Measurements from ENCODE around the gene TMEM219.

Gene TMEM219

DNA sequence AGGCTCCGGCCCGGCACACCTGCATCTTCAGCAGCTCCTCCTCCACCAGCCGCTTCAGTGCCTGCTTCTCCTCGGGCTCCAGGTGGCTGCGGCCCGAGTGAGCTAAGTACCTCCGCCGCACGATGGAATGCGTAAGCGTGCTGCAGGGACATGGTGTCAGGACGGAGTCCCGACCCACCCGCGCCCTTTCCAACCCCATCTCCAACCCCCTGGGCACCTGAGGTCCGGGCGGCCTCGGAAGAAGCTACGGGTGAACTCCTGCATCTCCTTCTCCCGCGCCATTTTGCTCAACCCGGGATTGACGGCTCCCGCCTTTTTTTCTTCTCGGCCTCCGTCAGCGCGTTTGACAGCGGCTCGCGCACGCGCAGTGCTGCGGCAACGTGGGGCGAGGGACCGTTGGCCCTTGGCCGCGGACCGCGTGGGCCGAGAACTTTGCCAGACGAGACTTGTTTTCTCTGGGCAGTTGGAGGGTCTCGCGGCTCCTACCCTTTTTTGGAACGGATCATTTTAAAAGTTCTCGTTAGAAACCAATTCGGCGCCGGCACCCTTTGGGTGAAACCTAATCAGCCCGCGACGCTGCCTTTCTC is 33.5 kb downstream of the TMEM219 start, which contains the start of gene HIRIP3 (continued):
- TF ChIP-seq BCL6B (tag by site-specific recombination; IDR thresholded peaks at IDR 0.05) (0 out of 2 replicates have a peak, but pooled peaks have one; percentile 14), ZFP69B (tag by site-specific recombination; IDR thresholded peaks at IDR 0.05) (peak; percentile 63; the same call in 1 of the 2 replicates), ZNF600 (tag by site-specific recombination; IDR thresholded peaks at IDR 0.05) (peak; percentile 85), GLIS1 (tag by site-specific recombination; IDR thresholded peaks at IDR 0.05) (peak; percentile 92), ZNF157 (tag by site-specific recombination; IDR thresholded peaks at IDR 0.05) (0 out of 2 replicates have a peak, but pooled peaks have one; percentile 33), ZNF274 (IDR thresholded peaks at IDR 0.05; ENCODE audit: low read length) (no peak), ZNF274 (tag by site-specific recombination; IDR thresholded peaks at IDR 0.05; ENCODE audit: borderline replicate concordance) (no peak), ZNF2 (tag by site-specific recombination; IDR thresholded peaks at IDR 0.05) (peak; percentile 96), GLI2 (tag by site-specific recombination; IDR thresholded peaks at IDR 0.05; ENCODE audit: borderline replicate concordance, low read depth) (no peak), ZNF530 (tag by site-specific recombination; IDR thresholded peaks at IDR 0.05; ENCODE audit: low read depth) (no peak), ZNF354C (tag by site-specific recombination; IDR thresholded peaks at IDR 0.05; ENCODE audit: borderline replicate concordance, low read depth) (no peak), ZNF544 (tag by site-specific recombination; IDR thresholded peaks at IDR 0.05) (no peak), ZNF223 (tag by site-specific recombination; IDR thresholded peaks at IDR 0.05) (no peak), ZNF433 (tag by site-specific recombination; IDR thresholded peaks at IDR 0.05; ENCODE audit: low read depth) (no peak), ZNF677 (tag by site-specific recombination; IDR thresholded peaks at IDR 0.05) (no peak), ZEB2 (tag by site-specific recombination; IDR thresholded peaks at IDR 0.05) (peak; percentile 87), ZNF211 (tag by site-specific recombination; IDR thresholded peaks at IDR 0.05; ENCODE audit: low read depth) (no peak), ZNF280C (tag by site-specific recombination; IDR thresholded peaks at IDR 0.05) (no peak), ZNF37A (tag by site-specific recombination; IDR thresholded peaks at IDR 0.05) (no peak)
- TF ChIP-seq, protein P1, sequence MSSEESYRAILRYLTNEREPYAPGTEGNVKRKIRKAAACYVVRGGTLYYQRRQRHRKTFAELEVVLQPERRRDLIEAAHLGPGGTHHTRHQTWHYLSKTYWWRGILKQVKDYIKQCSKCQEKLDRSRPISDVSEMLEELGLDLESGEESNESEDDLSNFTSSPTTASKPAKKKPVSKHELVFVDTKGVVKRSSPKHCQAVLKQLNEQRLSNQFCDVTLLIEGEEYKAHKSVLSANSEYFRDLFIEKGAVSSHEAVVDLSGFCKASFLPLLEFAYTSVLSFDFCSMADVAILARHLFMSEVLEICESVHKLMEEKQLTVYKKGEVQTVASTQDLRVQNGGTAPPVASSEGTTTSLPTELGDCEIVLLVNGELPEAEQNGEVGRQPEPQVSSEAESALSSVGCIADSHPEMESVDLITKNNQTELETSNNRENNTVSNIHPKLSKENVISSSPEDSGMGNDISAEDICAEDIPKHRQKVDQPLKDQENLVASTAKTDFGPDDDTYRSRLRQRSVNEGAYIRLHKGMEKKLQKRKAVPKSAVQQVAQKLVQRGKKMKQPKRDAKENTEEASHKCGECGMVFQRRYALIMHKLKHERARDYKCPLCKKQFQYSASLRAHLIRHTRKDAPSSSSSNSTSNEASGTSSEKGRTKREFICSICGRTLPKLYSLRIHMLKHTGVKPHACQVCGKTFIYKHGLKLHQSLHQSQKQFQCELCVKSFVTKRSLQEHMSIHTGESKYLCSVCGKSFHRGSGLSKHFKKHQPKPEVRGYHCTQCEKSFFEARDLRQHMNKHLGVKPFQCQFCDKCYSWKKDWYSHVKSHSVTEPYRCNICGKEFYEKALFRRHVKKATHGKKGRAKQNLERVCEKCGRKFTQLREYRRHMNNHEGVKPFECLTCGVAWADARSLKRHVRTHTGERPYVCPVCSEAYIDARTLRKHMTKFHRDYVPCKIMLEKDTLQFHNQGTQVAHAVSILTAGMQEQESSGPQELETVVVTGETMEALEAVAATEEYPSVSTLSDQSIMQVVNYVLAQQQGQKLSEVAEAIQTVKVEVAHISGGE (tag by site-specific recombination; conservative IDR thresholded peaks at IDR 0.05; ENCODE audit: low read depth) = peak; percentile 9; the same call in 1 of the 2 replicates
- TF ChIP-seq, protein P2, sequence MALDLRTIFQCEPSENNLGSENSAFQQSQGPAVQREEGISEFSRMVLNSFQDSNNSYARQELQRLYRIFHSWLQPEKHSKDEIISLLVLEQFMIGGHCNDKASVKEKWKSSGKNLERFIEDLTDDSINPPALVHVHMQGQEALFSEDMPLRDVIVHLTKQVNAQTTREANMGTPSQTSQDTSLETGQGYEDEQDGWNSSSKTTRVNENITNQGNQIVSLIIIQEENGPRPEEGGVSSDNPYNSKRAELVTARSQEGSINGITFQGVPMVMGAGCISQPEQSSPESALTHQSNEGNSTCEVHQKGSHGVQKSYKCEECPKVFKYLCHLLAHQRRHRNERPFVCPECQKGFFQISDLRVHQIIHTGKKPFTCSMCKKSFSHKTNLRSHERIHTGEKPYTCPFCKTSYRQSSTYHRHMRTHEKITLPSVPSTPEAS (tag by site-specific recombination; IDR thresholded peaks at IDR 0.05) = peak; percentile 49; the same call in 1 of the 2 replicates
- TF ChIP-seq, protein P3, sequence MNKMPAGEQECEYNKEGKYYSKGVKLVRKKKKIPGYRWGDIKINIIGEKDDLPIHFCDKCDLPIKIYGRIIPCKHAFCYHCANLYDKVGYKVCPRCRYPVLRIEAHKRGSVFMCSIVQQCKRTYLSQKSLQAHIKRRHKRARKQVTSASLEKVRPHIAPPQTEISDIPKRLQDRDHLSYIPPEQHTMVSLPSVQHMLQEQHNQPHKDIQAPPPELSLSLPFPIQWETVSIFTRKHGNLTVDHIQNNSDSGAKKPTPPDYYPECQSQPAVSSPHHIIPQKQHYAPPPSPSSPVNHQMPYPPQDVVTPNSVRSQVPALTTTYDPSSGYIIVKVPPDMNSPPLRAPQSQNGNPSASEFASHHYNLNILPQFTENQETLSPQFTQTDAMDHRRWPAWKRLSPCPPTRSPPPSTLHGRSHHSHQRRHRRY (tag by site-specific recombination; IDR thresholded peaks at IDR 0.05) = peak; percentile 64; the same call in 1 of the 2 replicates
- TF ChIP-seq, protein P4, sequence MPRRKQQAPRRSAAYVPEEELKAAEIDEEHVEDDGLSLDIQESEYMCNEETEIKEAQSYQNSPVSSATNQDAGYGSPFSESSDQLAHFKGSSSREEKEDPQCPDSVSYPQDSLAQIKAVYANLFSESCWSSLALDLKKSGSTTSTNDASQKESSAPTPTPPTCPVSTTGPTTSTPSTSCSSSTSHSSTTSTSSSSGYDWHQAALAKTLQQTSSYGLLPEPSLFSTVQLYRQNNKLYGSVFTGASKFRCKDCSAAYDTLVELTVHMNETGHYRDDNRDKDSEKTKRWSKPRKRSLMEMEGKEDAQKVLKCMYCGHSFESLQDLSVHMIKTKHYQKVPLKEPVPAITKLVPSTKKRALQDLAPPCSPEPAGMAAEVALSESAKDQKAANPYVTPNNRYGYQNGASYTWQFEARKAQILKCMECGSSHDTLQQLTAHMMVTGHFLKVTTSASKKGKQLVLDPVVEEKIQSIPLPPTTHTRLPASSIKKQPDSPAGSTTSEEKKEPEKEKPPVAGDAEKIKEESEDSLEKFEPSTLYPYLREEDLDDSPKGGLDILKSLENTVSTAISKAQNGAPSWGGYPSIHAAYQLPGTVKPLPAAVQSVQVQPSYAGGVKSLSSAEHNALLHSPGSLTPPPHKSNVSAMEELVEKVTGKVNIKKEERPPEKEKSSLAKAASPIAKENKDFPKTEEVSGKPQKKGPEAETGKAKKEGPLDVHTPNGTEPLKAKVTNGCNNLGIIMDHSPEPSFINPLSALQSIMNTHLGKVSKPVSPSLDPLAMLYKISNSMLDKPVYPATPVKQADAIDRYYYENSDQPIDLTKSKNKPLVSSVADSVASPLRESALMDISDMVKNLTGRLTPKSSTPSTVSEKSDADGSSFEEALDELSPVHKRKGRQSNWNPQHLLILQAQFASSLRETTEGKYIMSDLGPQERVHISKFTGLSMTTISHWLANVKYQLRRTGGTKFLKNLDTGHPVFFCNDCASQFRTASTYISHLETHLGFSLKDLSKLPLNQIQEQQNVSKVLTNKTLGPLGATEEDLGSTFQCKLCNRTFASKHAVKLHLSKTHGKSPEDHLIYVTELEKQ (tag by site-specific recombination; IDR thresholded peaks at IDR 0.05; ENCODE audit: borderline replicate concordance) = peak; percentile 86
- TF ChIP-seq, protein P5, sequence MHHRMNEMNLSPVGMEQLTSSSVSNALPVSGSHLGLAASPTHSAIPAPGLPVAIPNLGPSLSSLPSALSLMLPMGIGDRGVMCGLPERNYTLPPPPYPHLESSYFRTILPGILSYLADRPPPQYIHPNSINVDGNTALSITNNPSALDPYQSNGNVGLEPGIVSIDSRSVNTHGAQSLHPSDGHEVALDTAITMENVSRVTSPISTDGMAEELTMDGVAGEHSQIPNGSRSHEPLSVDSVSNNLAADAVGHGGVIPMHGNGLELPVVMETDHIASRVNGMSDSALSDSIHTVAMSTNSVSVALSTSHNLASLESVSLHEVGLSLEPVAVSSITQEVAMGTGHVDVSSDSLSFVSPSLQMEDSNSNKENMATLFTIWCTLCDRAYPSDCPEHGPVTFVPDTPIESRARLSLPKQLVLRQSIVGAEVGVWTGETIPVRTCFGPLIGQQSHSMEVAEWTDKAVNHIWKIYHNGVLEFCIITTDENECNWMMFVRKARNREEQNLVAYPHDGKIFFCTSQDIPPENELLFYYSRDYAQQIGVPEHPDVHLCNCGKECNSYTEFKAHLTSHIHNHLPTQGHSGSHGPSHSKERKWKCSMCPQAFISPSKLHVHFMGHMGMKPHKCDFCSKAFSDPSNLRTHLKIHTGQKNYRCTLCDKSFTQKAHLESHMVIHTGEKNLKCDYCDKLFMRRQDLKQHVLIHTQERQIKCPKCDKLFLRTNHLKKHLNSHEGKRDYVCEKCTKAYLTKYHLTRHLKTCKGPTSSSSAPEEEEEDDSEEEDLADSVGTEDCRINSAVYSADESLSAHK (tag by site-specific recombination; IDR thresholded peaks at IDR 0.05) = peak; percentile 44

Data from HEK293 (cell line).